Temporal lobe (tissue), 1 donor: ENCODE data around the gene TIMELESS. TPM values are rescaled to one million over a fixed set of nuclear protein-coding genes. Genes with fewer than 3 reads are reported as not detected.

Experiments
- total RNA-seq: library from RNA; depleted of rRNA; stranded (reverse); fragments of >200 nt; gene quantifications from one replicate; pipeline ENCODE4 v1.2.3, GENCODE V29; 2014

The TIMELESS gene
- total RNA-seq, 1 donor from 2014 or later = 4.2 TPM

Other genes starting within 250 kb of the TIMELESS start
- 70.8 TPM for gene RNF41, start 227.5 kb downstream of the TIMELESS start, total RNA-seq
- gene NABP2, start 225.1 kb downstream of the TIMELESS start, total RNA-seq = 14.0 TPM
- gene SLC39A5, start 219.4 kb downstream of the TIMELESS start, total RNA-seq = 0.25 TPM
- 11.3 TPM for gene ANKRD52, start 191.0 kb downstream of the TIMELESS start, total RNA-seq
- 7.1 TPM for gene COQ10A, start 182.5 kb downstream of the TIMELESS start, total RNA-seq
- gene CS, start 149.1 kb downstream of the TIMELESS start, total RNA-seq = 102 TPM
- 32.0 TPM for gene CNPY2, start 133.4 kb downstream of the TIMELESS start, total RNA-seq
- gene PAN2, start 115.4 kb downstream of the TIMELESS start, total RNA-seq = 22.9 TPM
- gene IL23A, start 110.5 kb downstream of the TIMELESS start, total RNA-seq = not detected
- 58.8 TPM for gene STAT2, start 89.3 kb downstream of the TIMELESS start, total RNA-seq
- gene APOF, start 86.6 kb downstream of the TIMELESS start, total RNA-seq = not detected
- gene MIP, start 5.2 kb upstream of the TIMELESS start, total RNA-seq = not detected
- 1.5 TPM for gene SPRYD4, start 19.2 kb upstream of the TIMELESS start, total RNA-seq
- gene GLS2, start 38.7 kb upstream of the TIMELESS start, total RNA-seq = 4.2 TPM
- 3.9 TPM for gene RBMS2, start 72.4 kb upstream of the TIMELESS start, total RNA-seq
- gene BAZ2A, start 180.9 kb upstream of the TIMELESS start, total RNA-seq = 16.5 TPM
- 345 TPM for gene ATP5F1B, start 196.6 kb upstream of the TIMELESS start, total RNA-seq
- gene PTGES3, start 238.9 kb upstream of the TIMELESS start, total RNA-seq = 100 TPM